Erythroblast (primary cell): ENCODE data around the gene CCDC66.
"Not testable (repeated sequence)": the region's sequence is repeated elsewhere in the genome, so short reads cannot be mapped to it uniquely, and the experiment has no call there.

Experiments
- DNase-seq, 2 experiments: peaks; one replicate each; lab custom pipeline; 2025; lab: John Stamatoyannopoulos, UW
- GATA1 ChIP-seq: IDR thresholded peaks from 2 replicates; pipeline ENCODE4 v1.6.1; 2011; ENCODE audit warnings: low read depth, mild to moderate bottlenecking, control low read depth, low read length, moderate library complexity
- POLR2A ChIP-seq: IDR thresholded peaks from 2 replicates; pipeline ENCODE4 v1.6.1; 2011; ENCODE audit warnings: mild to moderate bottlenecking, low read length

Gene CCDC66

GRCh38 chr3:56556908-56557830, at the start of gene CCDC66:
CCDC66 (plus strand) TSS chr3:56557175; CDS start chr3:56557243, 68 bp downstream.
- TF ChIP-seq POLR2A (peak; percentile 88), GATA1 (no peak)
- DNase-seq: peak; percentile 97

DNA sequence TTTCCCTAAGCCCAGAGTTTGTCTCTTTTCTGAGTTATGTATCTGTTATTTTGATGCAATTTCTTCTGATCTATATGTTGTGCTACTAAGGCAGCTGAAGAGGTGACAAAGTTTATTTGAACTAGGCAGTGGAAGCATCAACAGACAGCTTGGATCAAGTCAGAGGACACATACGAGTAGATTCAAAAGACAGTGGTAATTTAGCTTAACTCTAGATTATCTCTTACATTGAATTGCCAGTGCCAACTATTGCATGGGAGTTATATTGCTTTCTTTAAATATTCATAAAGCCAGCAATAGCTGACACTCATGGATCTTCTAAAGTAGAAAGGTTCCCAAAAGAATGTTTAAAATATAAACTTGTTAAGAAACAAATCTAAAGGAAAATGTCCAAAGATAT, 37.3 kb upstream of the CCDC66 start:
- DNase-seq: no peak
- TF ChIP-seq POLR2A: no peak
- no peak for TF ChIP-seq GATA1

DNA sequence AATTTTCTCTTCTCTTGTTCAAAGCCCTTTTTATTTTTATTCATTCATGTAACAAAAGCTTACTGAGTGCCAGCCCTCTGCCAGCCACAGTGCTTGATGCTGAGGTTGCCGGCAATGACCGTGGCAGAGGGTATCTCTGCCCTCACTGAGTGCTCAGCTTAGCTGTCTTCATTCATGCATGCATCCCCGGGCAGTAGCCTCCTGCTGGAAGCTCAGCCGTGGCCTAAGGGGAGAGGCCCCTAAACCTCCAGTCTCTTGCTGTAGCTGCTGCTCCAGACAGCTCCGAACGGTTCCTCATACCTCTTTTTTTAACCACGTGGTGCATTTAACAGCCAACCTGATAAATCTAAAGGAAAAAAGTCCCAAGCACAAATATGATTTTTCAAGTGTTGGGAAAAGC, 34.6 kb upstream of the CCDC66 start:
- DNase-seq: no peak
- TF ChIP-seq POLR2A (no peak), GATA1 (no peak)

- TF ChIP-seq POLR2A: no peak
- no peak for TF ChIP-seq GATA1
- DNase-seq: no peak
Measured at GRCh38 chr3:56525291-56525690, 31.7 kb upstream of the CCDC66 start.

- DNase-seq: no peak
- no peak for TF ChIP-seq GATA1
- no peak for TF ChIP-seq POLR2A
Measured at GRCh38 chr3:56536735-56537134, 20.2 kb upstream of the CCDC66 start.

DNA sequence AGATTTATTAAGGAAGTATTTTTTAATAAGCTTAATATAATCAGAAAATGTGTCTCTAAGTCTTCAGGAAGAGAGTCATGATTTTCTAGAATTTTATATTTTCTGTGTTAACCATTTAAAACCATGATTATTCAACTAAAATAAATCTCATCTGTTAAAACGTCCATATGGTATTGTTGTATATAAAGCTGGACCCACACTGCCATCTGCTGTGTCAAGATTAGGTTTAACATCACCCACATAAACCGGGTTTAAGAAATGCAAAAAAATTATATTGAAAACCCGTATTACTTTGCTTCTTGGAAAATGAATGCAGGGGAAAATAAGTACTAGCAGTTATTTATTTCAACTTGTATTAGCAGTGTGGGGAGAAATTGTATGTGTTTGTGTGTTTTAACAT, 9.5 kb upstream of the CCDC66 start:
- TF ChIP-seq GATA1: no peak
- no peak for TF ChIP-seq POLR2A
- DNase-seq: peak in 1 of 2 experiments; percentile 1

- TF ChIP-seq POLR2A (no peak), GATA1 (no peak)
- no peak for DNase-seq
Measured at GRCh38 chr3:56557831-56558170, 826 bp downstream of the CCDC66 start.

GRCh38 chr3:56573501-56573900, 16.5 kb downstream of the CCDC66 start:
- no peak for DNase-seq
- TF ChIP-seq GATA1: no peak
- TF ChIP-seq POLR2A: no peak

DNA sequence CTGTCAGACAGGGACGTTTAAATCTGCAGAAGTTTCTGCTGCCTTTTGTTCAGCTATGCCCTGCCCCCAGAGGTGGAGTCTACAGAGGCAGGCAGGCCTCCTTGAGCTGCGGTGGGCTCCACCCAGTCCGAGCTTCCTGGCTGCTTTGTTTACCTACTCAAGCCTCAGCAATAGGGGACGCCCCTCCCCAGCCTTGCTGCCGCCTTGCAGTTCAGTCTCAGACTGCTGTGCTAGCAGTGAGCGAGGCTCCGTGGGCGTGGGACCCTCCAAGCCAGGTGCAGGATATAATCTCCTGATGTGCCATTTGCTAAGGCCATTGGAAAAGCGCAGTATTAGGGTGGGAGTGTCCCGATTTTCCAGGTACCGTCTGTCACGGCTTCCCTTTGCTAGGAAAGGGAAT, 25.0 kb downstream of the CCDC66 start:
- DNase-seq: not testable (repeated sequence)

DNA sequence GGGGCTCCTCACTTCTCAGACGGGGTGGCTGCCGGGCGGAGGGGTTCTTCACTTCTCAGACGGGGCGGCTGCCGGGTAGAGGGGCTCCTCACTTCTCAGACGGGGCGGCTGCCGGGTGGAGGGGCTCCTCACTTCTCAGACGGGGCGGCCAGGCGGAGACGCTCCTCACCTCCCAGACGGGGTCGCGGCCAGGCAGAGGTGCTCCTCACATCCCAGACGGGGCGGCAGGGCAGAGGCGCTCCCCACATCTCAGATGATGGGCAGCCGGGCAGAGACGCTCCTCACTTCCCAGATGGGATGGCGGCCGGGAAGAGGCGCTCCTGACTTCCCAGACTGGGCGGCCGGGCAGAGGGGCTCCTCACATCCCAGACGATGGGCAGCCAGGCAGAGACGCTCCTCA, 27.3 kb downstream of the CCDC66 start:
- not testable (repeated sequence) for DNase-seq

- DNase-seq: no peak
- TF ChIP-seq POLR2A (no peak), GATA1 (no peak)
Measured at GRCh38 chr3:56590814-56591213, 33.8 kb downstream of the CCDC66 start.

DNA sequence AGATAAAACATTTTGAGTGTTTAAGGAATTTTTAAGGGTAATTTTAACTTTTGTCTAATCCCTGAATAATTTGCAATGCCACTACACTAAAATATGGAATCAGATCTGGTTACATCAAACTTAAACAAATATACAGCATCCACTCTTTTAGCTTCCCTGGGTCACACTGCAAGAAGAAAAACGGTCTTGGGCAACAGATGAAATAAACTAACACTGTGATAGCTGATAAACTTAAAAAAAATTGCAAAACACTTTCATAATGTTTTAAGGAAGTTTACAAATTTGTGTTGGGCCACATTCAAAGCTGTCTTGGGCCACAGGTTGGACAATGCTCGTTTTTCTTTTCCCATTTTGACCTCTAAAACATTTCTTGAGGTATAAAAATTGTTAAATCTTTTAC, 34.3 kb downstream of the CCDC66 start:
- TF ChIP-seq POLR2A (no peak), GATA1 (no peak)
- no peak for DNase-seq

GRCh38 chr3:56593455-56594158, 36.6 kb downstream of the CCDC66 start:
- no peak for DNase-seq
- TF ChIP-seq GATA1 (no peak), POLR2A (no peak)

DNA sequence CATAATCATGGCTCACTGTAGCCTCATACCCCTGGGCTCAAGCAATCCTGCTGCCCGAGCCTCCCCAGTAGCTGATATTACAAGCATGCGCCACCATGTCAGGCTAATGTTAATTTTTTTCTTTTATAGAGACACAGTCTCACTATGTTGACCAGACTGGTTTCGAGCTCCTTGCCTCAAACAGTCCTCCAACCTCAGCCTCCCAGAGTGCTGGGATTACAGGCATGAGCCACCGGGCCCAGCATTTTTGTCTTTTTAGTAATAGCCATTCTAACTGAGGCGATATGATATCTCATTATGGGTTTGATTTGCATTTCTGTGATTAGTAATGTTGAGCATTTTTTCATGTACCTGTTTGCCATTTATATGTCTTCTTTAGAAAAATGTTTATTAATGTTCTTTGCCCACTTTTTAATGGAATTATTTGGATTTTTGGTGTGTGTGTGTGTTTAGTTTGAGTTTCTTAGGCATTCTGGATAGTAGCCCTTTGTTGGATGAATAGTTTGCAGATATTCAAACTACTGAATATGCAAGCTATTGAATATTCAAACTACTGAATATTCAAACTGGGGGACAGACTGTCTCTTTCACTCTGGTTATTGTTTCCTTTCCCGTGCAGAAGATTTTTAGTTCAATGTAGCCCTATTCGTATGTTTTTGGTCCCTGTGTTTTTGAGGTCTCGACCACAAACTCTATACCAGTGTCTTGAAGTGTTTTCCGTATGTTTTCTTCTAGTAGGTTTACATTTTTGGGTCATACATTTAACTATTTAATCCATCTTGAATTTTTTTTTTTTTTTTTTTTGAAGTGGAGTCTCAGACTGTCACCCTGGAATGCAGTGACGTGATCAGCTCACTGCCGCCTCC, 39.2 kb downstream of the CCDC66 start:
- DNase-seq: no peak
- no peak for TF ChIP-seq GATA1
- TF ChIP-seq POLR2A: no peak

DNA sequence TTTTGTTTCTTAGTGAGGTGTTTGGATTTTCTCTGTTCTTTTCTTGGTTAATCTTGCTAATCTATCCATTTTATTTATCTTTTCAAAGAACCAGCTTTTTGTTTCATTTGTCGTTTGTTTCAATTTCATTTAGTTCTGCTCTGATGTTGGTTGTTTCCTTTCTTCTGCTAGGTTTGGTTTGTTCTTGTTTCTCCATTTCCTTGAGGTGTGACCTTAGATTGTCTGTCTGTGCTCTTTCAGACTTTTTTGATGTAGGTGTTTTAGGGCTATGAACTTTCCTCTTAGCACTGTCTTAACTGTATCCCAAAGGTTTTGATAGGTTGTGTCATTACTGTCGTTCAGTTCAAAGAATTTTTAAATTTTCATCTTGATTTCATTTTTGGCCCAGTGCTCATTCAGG, 51.5 kb downstream of the CCDC66 start:
- DNase-seq: not testable (repeated sequence)
